ENCODE data around the gene SPATA6.
"Not testable (repeated sequence)": the region's sequence is repeated elsewhere in the genome, so short reads cannot be mapped to it uniquely, and the experiment has no call there.

SPATA6 gene

GRCh38 chr1:48462716-48463302 lies 9.2 kb downstream of the SPATA6 start:
- DNase-seq (ENCODE audit: low spot score) = no peak

GRCh38 chr1:48450505-48450904 lies 21.5 kb downstream of the SPATA6 start:
- no peak for DNase-seq (ENCODE audit: low spot score)

GRCh38 chr1:48448932-48449331 lies 23.1 kb downstream of the SPATA6 start:
- no peak for DNase-seq (ENCODE audit: low spot score)

GRCh38 chr1:48444186-48444585 lies 27.8 kb downstream of the SPATA6 start:
- not testable (repeated sequence) for DNase-seq (ENCODE audit: low spot score)

GRCh38 chr1:48442864-48443619 lies 29.0 kb downstream of the SPATA6 start:
- DNase-seq (ENCODE audit: low spot score) = peak; percentile 6

GRCh38 chr1:48440786-48441185 lies 31.2 kb downstream of the SPATA6 start:
- not testable (repeated sequence) for DNase-seq (ENCODE audit: low spot score)

GRCh38 chr1:48439380-48439779 lies 32.6 kb downstream of the SPATA6 start:
- DNase-seq (ENCODE audit: low spot score) = no peak

GRCh38 chr1:48437379-48437778 lies 34.6 kb downstream of the SPATA6 start:
- DNase-seq (ENCODE audit: low spot score) = not testable (repeated sequence)

- not testable (repeated sequence) for DNase-seq (ENCODE audit: low spot score)
These were observed 36.5 kb downstream of the SPATA6 start for GRCh38 chr1:48435312-48436002.

- DNase-seq (ENCODE audit: low spot score) = no peak
These were observed 41.2 kb downstream of the SPATA6 start for GRCh38 chr1:48430832-48431231.

- no peak for DNase-seq (ENCODE audit: low spot score)
These were observed 50.0 kb downstream of the SPATA6 start for GRCh38 chr1:48422009-48422408.

GRCh38 chr1:48418742-48419141 lies 53.3 kb downstream of the SPATA6 start:
- DNase-seq (ENCODE audit: low spot score) = no peak

- DNase-seq (ENCODE audit: low spot score) = no peak
These were observed 57.0 kb downstream of the SPATA6 start for GRCh38 chr1:48415050-48415449.

- DNase-seq (ENCODE audit: low spot score) = no peak
These were observed 57.7 kb downstream of the SPATA6 start for GRCh38 chr1:48414264-48414663.

GRCh38 chr1:48405940-48406339 lies 66.1 kb downstream of the SPATA6 start:
- no peak for DNase-seq (ENCODE audit: low spot score)

GRCh38 chr1:48405400-48405799 lies 66.6 kb downstream of the SPATA6 start:
- no peak for DNase-seq (ENCODE audit: low spot score)

GRCh38 chr1:48402599-48402998 lies 69.4 kb downstream of the SPATA6 start:
- DNase-seq (ENCODE audit: low spot score) = no peak

GRCh38 chr1:48396208-48396607 lies 75.8 kb downstream of the SPATA6 start:
- DNase-seq (ENCODE audit: low spot score) = no peak

GRCh38 chr1:48391926-48392325 lies 80.1 kb downstream of the SPATA6 start:
- no peak for DNase-seq (ENCODE audit: low spot score)

GRCh38 chr1:48387409-48387808 lies 84.6 kb downstream of the SPATA6 start:
- no peak for DNase-seq (ENCODE audit: low spot score)

- DNase-seq (ENCODE audit: low spot score) = no peak
These were observed 97.2 kb downstream of the SPATA6 start for GRCh38 chr1:48374785-48375184.

- no peak for DNase-seq (ENCODE audit: low spot score)
These were observed 100.4 kb downstream of the SPATA6 start for GRCh38 chr1:48371598-48371997.

- DNase-seq (ENCODE audit: low spot score) = no peak
These were observed 109.1 kb downstream of the SPATA6 start for GRCh38 chr1:48362901-48363300.
